ENCODE data around the gene SMO.

The SMO gene

DNA sequence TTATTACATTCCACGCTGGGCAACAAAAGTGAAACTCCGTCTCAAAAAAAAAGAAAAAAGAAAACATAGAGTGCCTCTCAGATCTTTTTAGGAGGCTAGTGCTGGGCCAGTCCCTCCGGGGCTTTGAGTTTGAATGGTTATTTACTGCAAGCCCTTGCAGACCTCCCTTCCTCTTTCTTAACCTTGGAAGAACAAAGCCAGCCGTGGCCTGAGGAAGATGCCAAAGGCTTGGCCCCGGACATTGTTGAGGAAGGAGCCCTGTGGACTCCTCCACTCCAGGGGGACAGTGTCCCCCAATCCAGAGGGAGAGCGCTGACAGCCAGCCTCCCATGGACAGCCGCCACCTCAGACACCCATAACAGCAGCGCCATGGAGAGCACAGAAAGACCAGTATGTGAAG, 38.9 kb upstream of the SMO start:
- DNase-seq (ENCODE audit: low read depth), result no peak
- H3K4me3 ChIP-seq (ENCODE audit: low read depth, low read length), result no peak overlapping the region
- TF ChIP-seq CTCF (IDR thresholded peaks at IDR 0.05; ENCODE audit: insufficient read depth, low read depth, low read length, missing control alignments), result no peak

- no peak for DNase-seq (ENCODE audit: low read depth)
- no peak for TF ChIP-seq CTCF (IDR thresholded peaks at IDR 0.05; ENCODE audit: insufficient read depth, low read depth, low read length, missing control alignments)
- H3K4me3 ChIP-seq (ENCODE audit: low read depth, low read length), result no peak overlapping the region
These were observed 38.0 kb upstream of the SMO start for GRCh38 chr7:129150199-129150996.

DNA sequence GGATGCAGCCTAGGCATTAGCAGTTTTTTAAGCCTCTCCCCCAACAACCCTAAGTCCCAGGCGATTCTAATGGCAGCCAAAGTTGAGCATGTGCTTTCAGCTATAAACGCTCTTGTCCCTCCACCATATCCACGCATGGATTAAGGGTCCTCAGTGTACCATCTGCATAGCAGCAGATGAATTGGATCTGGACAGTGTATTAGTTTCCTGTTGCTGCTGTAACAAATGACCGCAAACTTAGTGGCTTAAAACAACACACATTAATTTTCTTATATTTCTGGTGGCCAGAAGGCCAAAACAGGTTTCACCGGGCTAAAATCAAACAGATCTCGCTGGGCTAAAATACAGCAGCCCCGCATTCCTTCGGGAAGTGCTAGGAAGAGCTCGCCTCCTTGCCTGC, 30.8 kb upstream of the SMO start:
- no peak for TF ChIP-seq CTCF (IDR thresholded peaks at IDR 0.05; ENCODE audit: insufficient read depth, low read depth, low read length, missing control alignments)
- no peak overlapping the region for H3K4me3 ChIP-seq (ENCODE audit: low read depth, low read length)
- no peak for DNase-seq (ENCODE audit: low read depth)

- no peak for DNase-seq (ENCODE audit: low read depth)
- no peak for TF ChIP-seq CTCF (IDR thresholded peaks at IDR 0.05; ENCODE audit: insufficient read depth, low read depth, low read length, missing control alignments)
- H3K4me3 ChIP-seq (ENCODE audit: low read depth, low read length), result no peak overlapping the region
These were observed 28.9 kb upstream of the SMO start for GRCh38 chr7:129159539-129159938.

DNA sequence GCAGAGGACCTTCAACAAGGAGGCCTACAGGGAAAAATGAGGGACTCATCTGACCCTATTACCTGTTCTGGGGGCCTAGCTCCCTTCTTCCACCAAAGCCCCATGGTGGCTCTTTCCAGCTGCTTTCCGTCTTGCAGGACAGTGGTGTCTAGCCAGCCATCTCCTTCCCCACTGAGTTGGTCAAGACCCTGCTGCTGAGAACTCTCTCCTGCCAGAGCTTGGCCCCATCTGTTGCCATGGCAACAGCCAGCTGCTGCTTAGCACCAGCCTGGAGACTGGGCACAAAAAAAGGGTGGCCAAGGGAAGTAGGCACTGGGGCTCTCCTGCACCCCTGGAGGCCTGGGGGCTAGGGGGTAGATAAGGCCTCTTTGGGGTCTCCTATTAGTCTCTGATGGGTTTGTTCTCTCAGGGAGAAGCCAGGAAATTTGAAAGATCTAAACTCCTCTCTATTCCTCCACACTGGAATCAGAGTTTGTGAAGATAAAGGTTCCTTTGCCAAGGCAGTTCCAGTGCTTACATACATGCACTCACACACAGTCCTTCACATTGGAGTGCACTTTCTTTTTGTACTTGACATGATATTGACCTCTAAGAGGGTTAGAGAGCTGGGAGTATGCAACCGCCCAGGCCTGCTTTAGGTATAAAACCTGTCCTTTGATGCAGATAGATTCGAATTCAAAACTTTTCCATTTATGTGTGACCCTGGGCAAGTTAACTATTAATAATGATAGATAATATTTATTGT, 28.1 kb upstream of the SMO start:
- no peak overlapping the region for H3K4me3 ChIP-seq (ENCODE audit: low read depth, low read length)
- peak; percentile 50 for DNase-seq (ENCODE audit: low read depth)
- no peak for TF ChIP-seq CTCF (IDR thresholded peaks at IDR 0.05; ENCODE audit: insufficient read depth, low read depth, low read length, missing control alignments)

- H3K4me3 ChIP-seq (ENCODE audit: low read depth, low read length), result no peak overlapping the region
- no peak for TF ChIP-seq CTCF (IDR thresholded peaks at IDR 0.05; ENCODE audit: insufficient read depth, low read depth, low read length, missing control alignments)
- DNase-seq (ENCODE audit: low read depth), result no peak
These were observed 26.8 kb upstream of the SMO start for GRCh38 chr7:129161524-129162225.
